HG02588 (cell line): Measurements from ENCODE around the gene PARD3.

Experiments used
- ATAC-seq: cut with Tn5 transposase; IDR thresholded peaks from one replicate; pipeline ENCODE4 v1.9.1; 2021; ENCODE audit warnings: mild to moderate bottlenecking, moderate library complexity; ENCODE audit not compliant: unreplicated experiment

The PARD3 gene

DNA sequence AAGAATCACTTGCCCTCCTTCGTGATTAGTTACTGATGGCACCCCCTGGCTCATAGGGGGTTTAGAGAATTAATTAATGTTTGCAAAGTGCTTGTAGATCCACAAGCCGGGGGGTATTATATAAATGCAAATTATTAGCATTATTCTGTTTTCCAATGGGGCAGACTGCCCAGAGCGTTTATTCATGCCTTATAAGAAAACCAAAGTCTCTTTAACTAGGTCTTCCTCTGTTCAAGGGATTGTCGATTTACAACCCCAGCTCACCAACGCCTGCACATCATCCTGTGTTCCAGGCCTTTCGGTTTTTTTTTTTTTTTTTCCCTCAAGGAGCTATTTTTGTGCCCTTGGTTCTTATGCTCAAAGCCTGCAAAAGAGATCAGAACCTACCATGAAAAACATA lies 630.7 kb downstream of the PARD3 start:
- no peak for ATAC-seq

DNA sequence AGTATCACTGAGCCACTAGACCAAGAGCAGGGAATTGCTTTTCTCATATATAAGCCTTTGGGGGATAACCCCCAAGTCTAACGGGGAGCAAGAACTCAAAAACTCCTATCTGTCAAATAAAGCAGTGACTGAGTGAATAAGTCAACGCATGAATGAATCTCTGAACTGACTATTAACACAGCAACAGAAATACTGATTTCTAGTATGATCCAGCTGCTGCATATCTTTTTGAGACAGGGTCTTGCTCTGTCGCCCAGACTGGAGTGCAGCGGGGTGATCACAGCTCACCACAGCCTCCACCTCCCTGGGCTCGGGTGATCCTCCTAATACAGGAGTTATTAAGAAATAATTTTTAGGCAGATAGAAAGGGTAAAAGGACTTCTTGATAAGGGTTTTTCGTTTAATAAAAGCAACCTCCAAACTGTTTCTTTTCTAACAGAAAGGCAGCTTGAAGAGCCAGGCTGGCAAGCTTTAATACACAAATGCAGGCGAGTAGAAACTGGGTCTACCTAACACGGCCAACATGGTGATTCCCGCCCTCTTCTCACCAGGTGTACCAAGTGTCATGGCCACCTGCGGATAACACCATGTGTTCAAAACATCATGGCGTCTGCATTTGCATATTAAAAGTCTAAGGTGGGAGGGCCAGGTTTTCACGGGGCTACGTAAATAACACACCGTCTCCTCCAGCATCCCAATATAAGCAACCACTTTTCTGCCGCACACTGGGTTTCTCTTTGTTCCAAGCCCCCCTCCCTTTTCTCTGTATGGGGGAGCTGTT lies 631.9 kb downstream of the PARD3 start:
- no peak for ATAC-seq

DNA sequence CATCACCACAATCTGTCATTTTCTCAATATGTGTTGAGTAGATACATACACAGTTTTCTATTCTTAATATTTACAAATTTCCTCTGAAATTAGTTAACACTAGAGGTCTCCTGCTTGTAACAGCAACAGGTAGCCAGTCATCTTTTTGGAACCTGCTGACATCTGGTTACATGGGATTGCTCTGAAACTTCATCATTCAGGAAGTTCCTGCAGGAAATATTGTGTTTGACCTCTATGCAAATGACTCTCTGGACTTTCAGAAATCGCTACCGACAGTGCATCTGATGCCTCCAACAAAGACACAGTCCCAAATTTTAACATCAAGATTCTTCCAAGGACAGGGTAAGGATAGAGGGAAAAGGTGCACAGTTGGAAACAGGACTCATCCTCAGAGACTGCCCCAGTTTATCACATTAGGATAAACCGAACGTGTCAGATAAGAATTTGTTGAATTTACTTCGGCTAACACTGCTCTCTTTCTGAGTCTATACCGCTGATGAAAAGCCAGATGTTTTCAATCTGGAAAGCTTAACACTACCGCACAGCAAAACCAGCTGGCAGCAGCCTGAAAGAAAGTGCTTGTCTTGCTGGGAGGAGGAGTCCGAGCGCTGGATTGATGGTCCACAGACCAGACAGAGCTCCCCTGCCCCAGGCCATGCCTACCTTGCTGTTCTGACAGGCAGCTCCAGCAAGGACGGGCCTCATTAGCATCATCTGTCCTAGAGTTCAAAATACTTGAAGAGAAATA lies 633.4 kb downstream of the PARD3 start:
- ATAC-seq: no peak

DNA sequence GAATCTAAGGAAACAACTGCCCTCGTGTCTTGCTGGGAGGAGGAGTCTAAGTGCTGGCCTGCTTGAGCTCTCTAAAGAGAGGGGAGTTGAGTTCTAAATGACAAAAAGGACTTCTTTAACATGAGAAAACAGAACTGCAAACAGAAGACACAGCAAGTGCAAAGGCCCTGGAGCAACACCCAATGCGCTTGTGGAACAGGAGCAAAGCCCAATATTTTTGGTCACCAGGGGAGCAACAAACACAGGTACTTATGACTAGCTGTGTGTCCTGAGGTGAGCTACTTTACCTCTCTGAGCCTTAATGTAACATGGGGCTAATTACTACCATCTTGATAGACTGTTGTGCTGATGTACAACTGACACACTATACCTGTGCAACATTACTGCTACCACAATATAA lies 634.3 kb downstream of the PARD3 start:
- no peak for ATAC-seq

DNA sequence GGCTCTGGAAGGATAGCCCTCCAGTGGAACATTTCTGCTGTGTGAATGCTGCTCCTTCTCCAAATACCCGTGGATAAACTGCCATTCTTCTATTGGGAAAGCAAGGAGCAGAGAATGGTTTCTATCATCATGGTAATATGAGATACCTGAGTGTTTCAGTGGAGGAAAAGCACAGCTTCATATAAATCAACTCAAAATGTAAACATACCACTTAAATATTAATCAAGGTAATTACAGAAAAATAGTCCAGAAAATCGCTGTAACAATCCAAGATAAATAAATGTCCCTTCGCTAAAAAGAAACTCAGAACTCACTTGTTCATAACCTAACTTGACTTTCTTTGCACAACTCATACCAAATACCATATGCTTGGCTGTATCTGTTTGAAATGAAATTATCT lies 635.8 kb downstream of the PARD3 start:
- no peak for ATAC-seq

DNA sequence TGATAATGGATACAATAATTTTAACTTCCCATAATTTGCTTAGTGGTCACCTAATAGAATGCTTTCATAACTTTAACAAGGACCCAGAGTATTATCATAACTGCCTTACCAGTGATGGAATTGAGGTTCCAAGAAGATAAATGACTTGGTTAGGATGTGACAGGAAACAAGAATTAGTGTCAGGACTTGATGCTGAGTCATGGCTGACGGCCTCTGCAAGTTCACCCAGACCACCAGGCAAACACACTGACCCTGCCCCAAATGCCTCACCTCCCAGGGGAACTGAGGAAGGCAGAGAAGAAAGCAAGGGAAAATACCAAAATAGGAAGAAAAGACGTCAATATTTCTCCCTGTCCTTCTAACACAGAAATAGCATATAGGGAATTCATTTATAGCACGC lies 636.3 kb downstream of the PARD3 start:
- no peak for ATAC-seq

DNA sequence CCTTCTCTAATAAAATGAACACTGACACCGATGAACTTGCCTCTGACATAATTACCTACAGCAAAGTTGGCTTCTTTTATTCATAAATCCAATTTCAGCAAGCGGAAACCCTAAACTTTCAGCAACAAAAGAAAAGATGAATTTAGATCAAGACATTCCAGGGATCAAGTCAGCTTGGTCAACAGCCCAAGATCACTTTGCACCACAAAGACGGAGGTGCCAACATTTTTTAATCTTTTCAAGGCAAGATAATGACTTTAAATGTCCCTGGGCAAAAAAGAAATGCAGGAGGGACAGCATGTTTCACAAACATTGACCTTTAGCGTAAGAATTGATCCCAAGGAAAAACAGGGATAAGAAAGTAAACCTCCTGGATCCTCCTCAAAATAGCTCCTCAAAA lies 636.9 kb downstream of the PARD3 start:
- no peak for ATAC-seq

DNA sequence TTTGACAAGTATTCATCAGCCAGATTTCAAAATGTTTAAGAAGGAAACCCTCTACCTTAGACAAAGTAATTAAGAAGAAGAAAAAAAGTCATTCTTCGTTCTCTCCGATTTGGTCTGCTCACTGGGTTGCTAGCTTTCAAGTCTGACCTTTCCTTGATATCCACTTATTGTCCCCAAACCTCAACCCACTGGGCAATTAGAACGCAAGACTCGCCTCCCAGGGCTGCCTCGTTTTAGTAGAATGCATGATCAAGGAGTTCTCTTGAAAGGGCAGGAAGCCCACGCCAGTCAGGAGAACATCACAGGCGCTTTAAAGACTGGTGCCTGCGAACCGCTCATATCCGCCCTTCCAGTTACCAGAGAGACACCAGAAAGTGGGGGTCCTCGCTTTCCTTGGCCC lies 637.7 kb downstream of the PARD3 start:
- no peak for ATAC-seq

DNA sequence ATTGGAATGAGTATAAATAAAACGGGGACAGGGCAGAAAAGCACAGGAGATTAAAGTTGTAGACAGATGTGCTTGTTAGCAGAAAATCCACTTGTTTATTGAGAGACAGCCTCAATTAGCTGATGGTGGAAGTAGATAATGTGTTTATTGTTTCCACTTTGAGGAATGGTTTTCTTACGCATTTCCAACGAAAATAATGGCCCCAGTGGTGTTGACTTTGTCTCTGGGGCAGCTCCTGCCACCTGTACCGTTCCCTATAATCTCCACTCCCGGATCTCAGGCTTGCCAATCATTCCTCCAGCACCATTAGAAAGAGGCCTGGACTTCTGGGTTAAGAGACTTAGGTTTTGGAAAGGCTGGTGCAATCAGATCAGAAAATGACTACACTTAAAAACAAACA lies 638.7 kb downstream of the PARD3 start:
- no peak for ATAC-seq

DNA sequence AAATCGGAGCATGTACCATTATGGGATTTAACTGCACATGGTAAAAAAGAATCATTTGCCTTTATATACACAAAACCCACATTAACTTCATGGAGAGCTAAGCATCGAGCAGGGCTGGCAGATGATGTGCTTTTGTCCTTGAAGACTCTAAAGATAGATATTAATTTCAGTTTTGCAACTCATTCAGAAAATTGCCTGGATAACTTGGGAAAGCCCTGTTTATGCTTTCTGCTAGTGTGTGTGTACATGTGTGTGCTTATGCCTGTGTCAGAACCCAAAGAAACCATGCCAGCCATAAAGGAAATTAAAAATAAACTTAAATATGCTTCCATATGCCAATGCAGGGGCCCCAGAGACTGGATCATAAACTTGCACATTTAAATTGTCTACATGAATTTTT lies 640.0 kb downstream of the PARD3 start:
- no peak for ATAC-seq

DNA sequence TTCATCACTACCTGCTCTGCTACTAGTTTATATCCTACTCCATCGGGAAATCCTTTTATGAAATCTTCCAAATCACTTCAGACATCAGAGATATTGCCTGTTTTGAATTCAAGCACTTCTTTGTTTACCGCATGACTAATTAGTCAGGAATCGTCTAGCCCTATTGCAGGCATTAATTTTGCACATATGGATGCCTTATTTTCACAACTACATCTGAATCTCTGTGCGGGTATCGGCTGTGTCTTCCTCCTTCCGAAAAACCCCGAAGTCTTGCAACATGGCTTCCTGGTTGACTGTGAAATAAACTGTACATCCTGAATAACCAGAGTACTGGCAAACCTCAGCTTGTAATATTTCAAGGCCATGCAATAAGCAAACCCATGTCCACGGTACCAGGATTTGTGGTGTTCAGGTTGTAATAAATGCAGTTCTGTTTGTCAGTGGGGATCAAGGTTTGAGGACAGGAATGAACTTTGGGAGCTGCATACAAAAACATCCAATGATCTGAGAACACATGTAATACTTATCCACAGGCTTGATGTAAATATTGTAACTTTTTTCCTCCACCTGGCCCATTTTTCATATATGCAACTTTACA lies 642.1 kb downstream of the PARD3 start:
- no peak for ATAC-seq

DNA sequence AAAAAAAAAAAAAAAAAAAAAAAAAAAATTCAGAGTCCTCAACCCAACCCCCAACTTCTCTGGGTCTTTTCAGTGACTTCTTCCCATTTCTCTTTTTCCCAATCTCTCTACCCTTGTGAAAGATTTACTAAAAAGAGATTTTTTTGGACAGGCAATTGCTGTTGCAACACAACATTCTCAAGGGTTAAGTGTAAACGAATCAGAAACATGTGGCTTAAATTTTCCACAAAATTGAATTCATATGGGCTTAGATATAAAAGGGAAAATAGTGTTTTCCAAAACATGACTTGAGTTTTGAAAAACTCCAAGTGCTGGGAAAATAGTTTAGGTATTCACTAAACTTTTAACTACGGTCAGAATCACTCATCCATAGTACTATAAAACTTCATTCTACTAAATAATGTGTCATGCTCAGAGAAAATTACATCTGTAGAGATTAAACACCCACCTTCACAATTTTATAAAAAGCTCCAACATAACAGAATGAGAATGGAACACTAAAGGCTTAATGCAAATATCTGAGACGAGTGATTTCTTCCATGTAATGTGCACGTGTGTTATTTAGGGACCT lies 643.1 kb downstream of the PARD3 start:
- no peak for ATAC-seq

DNA sequence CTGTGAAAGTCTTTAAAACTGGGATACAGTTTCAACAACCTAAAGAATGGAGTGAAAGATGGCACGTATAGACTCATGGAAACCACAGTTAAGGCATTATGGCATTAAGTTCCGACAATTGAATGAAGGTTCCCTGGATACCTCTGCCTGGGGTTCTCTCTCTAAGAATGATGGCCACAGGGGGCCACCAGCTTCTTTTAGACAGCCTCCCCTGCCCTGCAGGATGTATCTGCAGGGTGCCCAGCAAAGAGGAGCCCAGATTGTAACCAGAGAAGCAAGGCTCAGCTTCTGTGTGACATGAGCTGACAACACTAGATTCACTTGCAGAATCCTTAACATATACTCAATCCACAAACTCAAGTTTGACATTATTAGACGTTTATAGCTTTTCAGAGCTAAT lies 645.4 kb downstream of the PARD3 start:
- ATAC-seq: no peak

DNA sequence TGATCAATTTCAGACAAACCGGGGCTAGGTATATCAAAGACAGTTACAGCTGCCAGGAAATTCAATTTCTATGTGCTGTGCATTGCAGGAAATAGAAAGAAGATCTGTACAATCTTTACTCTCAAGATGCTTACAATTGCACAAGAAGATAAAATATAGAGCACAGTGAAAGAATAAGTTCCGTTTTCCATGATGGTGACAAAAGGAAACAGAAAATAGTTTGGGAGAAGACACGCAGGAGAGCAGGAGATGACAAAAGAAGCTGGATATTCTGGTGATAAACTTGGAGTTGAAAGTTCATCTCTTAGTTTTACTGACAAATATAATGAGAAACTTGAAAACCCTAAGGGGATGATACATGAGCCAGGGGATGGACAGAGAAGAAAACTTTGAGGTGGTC lies 646.0 kb downstream of the PARD3 start:
- no peak for ATAC-seq

DNA sequence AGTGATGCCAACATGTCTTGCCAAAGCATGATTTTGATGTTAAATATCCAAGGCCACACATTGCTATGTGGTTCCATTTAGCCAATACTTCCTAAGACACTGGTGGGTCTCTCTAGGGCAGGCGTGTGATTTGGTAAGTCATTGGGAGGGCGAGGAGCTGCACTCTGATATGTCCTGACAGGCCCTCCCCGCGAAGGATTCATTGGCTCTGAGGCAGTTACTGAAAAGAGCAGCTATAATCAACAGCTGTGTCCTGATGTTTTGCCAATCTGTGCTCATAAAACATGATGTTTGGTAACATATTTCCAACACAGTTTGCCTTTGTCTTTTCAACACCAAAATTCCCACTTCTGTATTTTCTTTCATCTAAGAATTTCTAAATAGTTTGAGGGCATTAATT lies 646.7 kb downstream of the PARD3 start:
- no peak for ATAC-seq

DNA sequence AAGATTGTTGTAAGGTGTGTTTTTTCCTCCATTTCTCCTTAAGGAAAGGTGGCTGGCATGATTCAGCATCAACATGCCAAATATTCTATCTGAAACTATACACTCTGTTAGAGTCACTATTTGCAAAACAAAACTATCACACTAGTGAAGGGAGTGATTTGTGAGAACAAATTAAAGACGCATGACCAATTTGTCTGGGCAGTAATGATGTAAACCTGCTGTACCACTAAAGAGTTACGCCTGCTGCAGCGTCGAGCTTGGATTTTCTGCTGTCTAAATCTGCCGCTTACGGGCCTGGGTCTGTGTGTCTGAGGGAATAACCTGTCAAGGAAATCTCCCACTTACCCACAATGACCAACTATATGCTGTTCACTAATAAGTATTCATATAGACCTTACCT lies 648.3 kb downstream of the PARD3 start:
- ATAC-seq: no peak

DNA sequence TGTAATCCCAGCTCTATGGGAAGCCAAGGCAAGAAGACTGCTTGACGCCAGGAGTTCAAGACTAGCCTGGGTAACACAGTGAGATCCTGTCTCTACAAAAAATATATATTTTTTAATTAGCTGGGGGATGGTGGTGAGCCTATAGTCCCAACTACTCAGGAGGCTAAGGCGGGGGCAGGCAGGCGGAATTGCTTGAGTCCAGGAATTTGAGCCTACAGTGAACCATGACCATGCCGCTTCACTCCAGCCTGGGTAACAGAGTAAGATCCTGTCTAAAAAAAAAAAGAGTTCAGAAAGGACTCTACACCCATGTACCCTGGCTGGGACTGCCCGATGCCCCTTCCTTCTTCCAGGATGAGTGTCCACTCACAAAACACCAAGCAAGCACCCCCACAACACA lies 648.7 kb downstream of the PARD3 start:
- ATAC-seq: no peak

DNA sequence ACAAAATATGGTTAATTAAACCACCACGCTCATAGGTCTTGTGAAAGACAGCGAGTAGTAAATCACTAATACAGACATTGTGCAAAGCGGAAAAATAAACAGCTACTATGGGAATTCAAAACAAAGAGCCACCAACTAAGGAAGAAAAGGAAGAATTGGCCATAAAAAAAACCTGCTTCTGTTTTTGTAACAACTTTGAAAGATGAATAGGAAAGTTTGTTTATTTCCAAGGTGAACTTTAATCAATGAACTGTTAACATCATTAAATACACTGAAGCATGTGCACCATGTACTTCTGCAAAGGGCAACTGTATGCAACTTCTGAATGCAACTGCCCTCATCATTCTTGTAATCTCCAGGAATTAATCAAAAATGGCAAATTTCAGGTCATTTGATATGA lies 651.1 kb downstream of the PARD3 start:
- ATAC-seq: no peak

DNA sequence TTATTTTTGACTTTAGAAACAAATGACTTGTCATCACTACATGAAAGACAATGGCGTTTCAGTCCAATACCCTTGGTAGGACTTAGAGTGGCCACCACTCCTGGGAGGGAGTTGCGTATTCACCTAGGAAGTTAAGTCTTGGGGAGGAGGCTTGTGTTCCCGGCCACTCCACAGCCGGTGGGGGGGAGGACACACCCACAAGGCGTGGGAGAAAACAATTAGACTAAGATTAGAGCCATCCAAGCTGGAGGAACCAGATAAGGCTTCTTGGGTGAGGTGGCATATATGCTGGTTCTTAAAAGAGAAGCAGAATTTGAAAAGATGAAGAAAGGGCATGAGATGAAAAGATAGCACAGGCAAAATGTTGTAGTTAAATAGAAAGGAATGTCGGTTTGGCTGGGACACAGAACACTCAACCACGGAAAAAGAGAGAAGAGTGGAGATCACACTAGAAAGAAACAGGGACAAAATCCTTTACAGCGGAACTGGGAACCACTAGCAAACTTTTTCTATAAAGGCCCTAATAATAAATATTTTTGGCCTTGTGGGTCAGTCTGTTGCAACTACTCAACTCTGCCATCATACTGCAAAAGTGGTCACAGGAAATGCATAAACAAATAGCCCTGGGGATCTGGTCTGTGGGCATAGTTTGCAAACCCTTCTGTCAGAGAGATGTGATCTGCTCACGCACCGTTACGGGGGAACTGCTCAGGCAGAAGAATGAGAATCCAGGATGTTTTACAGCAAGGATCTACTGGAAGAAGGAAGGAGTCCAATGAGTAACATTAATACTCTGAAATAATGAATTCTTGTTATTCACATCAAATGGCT lies 651.8 kb downstream of the PARD3 start:
- ATAC-seq: no peak

DNA sequence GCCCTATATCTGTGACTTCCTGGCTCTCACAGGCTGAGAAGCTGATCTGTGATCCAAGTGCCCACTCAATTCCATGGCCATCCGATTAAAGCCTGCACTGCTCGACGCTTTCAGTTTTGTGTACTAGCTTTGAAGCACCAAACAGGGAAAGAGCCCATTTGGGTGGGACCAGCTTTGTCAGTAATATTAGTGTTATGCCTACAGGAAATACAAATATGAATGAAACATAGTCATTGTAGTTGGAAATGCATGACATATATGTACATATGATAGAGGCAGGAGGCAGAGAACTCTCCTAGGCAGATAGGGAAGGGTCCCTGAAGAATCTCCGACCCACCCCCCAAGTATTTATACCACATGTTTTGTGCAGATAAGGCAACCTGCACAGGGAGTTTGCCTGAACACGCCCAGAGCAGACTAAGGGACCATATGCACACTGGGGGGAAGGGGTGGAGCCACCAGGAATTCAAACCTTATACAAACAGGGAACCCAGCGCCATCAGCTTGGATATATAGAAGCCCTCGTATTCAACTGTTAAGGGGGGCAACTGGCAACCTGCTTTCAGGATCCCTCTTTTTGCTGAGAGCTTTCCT lies 653.2 kb downstream of the PARD3 start:
- ATAC-seq: no peak

DNA sequence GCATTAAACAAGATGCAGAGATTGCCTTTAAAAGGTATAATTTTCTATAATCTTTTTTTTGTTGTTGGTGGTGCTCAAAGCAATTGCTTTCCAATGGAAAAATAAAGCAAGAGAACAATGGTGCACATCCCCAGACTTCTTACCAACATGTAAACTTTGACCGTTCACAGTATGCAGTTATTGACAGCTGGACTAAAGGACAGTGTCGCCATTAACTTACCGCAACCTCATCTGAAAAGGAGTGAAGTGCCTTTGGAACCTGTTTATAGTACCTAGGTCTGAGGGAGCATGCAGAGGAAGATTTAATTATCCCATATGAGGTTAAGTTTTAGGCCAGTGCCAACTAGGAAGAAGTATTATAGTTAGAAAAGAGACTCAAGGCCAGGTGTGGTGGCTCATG lies 654.5 kb downstream of the PARD3 start:
- no peak for ATAC-seq
